SU-DHL-6 (cell line): ENCODE results near the gene OR5K1.

Source experiments
- EZH2phosphoT487 ChIP-seq: fragments of 200-600 bp; sonication (generic), shearing (Covaris generic); conservative IDR thresholded peaks from 2 replicates; pipeline ENCODE4 v1.6.1; 2018; ENCODE audit warnings: mild to moderate bottlenecking, antibody characterized with exemption, low read length, moderate library complexity, mixed read lengths
- TF ChIP-seq, protein P1 (sequence below): fragments of 200-600 bp; sonication (generic); IDR thresholded peaks from one replicate; pipeline ENCODE4 v1.5.1; 2017; ENCODE audit warnings: antibody characterized with exemption, mild to moderate bottlenecking, low read length, moderate library complexity; ENCODE audit not compliant: insufficient read depth, poor library complexity, severe bottlenecking

DNA sequence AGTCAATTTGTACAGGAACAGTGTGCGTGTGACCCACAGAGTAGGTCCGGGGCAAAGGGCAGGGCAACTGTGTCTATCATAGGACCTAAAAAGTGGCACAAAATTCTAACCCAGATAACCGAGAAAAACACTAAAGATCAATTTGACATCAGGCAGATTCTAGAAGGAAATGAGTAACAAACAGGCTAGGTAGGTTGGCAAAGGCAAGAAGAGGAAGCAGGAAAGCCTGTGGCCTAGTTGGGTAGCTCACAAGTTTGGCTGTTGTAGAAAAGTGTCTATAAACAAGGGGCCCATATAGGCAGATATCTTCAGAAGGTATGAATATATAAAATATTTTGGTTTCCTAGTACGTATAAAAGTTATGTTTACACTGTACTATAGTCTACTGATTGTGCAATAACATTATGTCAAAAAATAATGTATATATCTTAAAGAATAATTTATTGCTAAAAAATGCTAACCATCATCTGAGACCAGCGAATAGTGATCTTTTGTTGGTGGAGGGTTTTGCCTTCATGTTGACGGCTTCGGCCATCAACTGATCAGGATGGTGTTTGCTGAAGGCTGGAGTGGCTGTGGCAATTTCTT is 13.3 kb upstream of the OR5K1 start:
- TF ChIP-seq, protein P1, sequence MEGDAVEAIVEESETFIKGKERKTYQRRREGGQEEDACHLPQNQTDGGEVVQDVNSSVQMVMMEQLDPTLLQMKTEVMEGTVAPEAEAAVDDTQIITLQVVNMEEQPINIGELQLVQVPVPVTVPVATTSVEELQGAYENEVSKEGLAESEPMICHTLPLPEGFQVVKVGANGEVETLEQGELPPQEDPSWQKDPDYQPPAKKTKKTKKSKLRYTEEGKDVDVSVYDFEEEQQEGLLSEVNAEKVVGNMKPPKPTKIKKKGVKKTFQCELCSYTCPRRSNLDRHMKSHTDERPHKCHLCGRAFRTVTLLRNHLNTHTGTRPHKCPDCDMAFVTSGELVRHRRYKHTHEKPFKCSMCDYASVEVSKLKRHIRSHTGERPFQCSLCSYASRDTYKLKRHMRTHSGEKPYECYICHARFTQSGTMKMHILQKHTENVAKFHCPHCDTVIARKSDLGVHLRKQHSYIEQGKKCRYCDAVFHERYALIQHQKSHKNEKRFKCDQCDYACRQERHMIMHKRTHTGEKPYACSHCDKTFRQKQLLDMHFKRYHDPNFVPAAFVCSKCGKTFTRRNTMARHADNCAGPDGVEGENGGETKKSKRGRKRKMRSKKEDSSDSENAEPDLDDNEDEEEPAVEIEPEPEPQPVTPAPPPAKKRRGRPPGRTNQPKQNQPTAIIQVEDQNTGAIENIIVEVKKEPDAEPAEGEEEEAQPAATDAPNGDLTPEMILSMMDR = no peak
- TF ChIP-seq EZH2phosphoT487 = no peak
